Esophagus muscularis mucosa (tissue), 4 donors: ENCODE results near the gene ALDH3A2. TPM values are rescaled to one million over a fixed set of nuclear protein-coding genes. Genes with fewer than 3 reads are reported as not detected.

Experiments used
- DNase-seq: peaks from one replicate; pipeline ENCODE4 v3.0.0-alpha.2; 2017; ENCODE audit errors: extremely low spot score
- H3K27ac ChIP-seq, 4 donors: fragments of 200-600 bp; sonication (generic); replicated peaks in 1 of 4; 1 replicate in 3 of 4; 2 replicates in 1 of 4; pipeline ENCODE4 v1.5.1; 2016 to 2019; ENCODE audit warnings: mild to moderate bottlenecking in 1 of 4
- H3K27me3 ChIP-seq, 4 donors: fragments of 200-600 bp; sonication (generic); one replicate each; pipeline versions ENCODE4 v1.5.1 to v1.6.0; 2016 to 2019
- H3K36me3 ChIP-seq, 4 donors: fragments of 200-600 bp; sonication (generic); one replicate each; pipeline ENCODE4 v1.5.1; 2016 to 2019
- H3K4me1 ChIP-seq, 4 donors: fragments of 200-600 bp; sonication (generic); one replicate each; pipeline ENCODE4 v1.5.1; 2016 to 2019
- H3K4me3 ChIP-seq, 4 donors: fragments of 200-600 bp; sonication (generic); 1 replicate in 2 of 4; 2 replicates in 2 of 4; pipeline ENCODE4 v1.5.1; 2016 to 2019; ENCODE audit warnings: mild to moderate bottlenecking in 4 of 4, moderate library complexity in 1 of 4
- H3K9me3 ChIP-seq, 4 donors: fragments of 200-600 bp; sonication (generic); 1 replicate in 3 of 4; 2 replicates in 1 of 4; pipeline ENCODE4 v1.5.1; 2016 to 2019
- CTCF ChIP-seq, 3 experiments: fragments of 200-600 bp in 2 of 3; fragments of 450-650 bp in 1 of 3; sonication (generic) in 2 of 3; IDR thresholded peaks; one replicate each; pipeline ENCODE4 v1.5.1; 2017 to 2019; ENCODE audit warnings: antibody characterized with exemption in 3 of 3, mild to moderate bottlenecking in 2 of 3, moderate library complexity in 1 of 3
- EP300 ChIP-seq: sonication (generic); formaldehyde crosslinking; IDR thresholded peaks from one replicate; pipeline ENCODE4 v1.6.1; 2017; ENCODE audit warnings: antibody characterized with exemption
- POLR2A ChIP-seq: fragments of 450-650 bp; IDR thresholded peaks from one replicate; pipeline ENCODE4 v1.6.1; 2017; ENCODE audit warnings: antibody characterized with exemption, moderate library complexity, mild to moderate bottlenecking, low read depth
- POLR2AphosphoS5 ChIP-seq, 2 donors: sonication (generic); formaldehyde crosslinking; IDR thresholded peaks; one replicate each; pipeline ENCODE4 v1.6.1; 2017; ENCODE audit warnings: antibody characterized with exemption in 2 of 2
- WGBS: methylation state at CpG from one replicate; pipeline ENCODE4 v1.1.5; 2018; 5-methylcytosine and 5-hydroxymethylcytosine counted together
- intact Hi-C: fragments of 100-400 bp; cut with DNase I; formaldehyde crosslinking; loops from one replicate; pipeline ENCODE4 v1.15.1; 2023
- total RNA-seq, 4 donors: library from RNA; depleted of rRNA; stranded (reverse); fragments of >200 nt; gene quantifications; one replicate each; pipeline versions ENCODE4 v1.1.0 to v1.2.1, GENCODE V29; 2016

Gene ALDH3A2
- total RNA-seq, 4 donors from 2014 or later: 104 to 182 (median 115) TPM

- no peak for TF ChIP-seq POLR2A
- TF ChIP-seq POLR2AphosphoS5 (IDR thresholded peaks at IDR 0.05): no peak
- WGBS: 100% methylated on average over 11 of the region's 30 CpGs
- DNase-seq: no peak
- H3K9me3 ChIP-seq: no peaks in the 10 kb centered on the region
- H3K4me3 ChIP-seq: no peak overlapping the region
- H3K4me1 ChIP-seq: peaks cover 22 to 69% (median 59%) of the 10 kb centered on the region in 4 donors
- peaks cover 21 to 65% (median 50%) of the 10 kb centered on the region in 4 donors for H3K36me3 ChIP-seq
- intact Hi-C loops: loop anchor here (5.0 kb wide), 1 partner anchor 98 kb away; no protein-coding TSS in a partner anchor
- no peak overlapping the region for H3K27ac ChIP-seq
- H3K27me3 ChIP-seq: no peaks in the 10 kb centered on the region
Measured at GRCh38 chr17:19654342-19654886, 5.9 kb downstream of the ALDH3A2 start.

DNA sequence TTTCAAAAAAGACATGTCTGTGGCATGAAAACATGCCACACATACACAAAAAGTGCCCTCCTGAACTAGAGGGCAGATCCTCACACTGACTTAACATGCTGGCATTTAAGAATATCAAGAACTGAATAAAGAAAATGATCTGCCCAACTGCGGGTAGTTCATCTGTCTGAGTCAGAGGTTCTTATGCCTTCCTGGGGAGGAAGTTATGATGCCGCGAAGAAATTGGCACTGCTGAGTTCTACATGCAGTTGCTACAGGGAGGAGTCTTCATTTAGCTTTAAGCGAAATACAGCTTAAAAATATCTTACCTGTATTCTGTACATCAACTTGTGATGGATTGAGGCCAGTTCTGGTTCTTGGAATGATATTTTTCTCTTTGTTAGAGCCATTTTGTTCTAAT is 6.3 kb downstream of the ALDH3A2 start:
- peak; percentile 29 for DNase-seq

DNA sequence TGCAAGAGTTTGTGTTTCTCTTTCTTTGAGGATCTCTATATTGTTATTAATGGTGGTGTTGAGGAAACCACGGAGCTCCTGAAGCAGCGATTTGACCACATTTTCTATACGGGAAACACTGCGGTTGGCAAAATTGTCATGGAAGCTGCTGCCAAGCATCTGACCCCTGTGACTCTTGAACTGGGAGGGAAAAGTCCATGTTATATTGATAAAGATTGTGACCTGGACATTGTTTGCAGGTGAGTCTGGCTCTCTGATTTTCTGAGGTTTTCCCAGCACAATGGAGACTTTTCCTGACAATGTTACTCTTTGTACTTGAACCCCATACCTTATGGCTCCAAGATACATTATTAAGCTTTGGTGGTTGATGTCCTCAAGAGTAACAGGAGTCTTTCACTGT is 7.8 kb downstream of the ALDH3A2 start:
- intact Hi-C loops: no loop called here
- H3K9me3 ChIP-seq: no peaks in the 10 kb centered on the region
- no peak overlapping the region for H3K27ac ChIP-seq
- no peaks in the 10 kb centered on the region for H3K27me3 ChIP-seq
- DNase-seq: no peak
- H3K4me1 ChIP-seq: peaks cover 8 to 51% (median 45%) of the 10 kb centered on the region in 4 donors
- H3K36me3 ChIP-seq: peaks cover 21 to 80% (median 55%) of the 10 kb centered on the region in 4 donors
- 98% methylated on average over 4 of the region's 4 CpGs for WGBS
- TF ChIP-seq EP300: no peak
- TF ChIP-seq CTCF (IDR thresholded peaks at IDR 0.05): no peak
- no peak for TF ChIP-seq POLR2A
- no peak for TF ChIP-seq POLR2AphosphoS5 (IDR thresholded peaks at IDR 0.05)
- no peak overlapping the region for H3K4me3 ChIP-seq

More for the DNA sequence above, 6.3 kb downstream of the ALDH3A2 start:
- 94% methylated on average over 4 of the region's 4 CpGs for WGBS
- no peaks in the 10 kb centered on the region for H3K27me3 ChIP-seq
- intact Hi-C loops: loop anchor here (5.0 kb wide), 1 partner anchor 97 kb away; no protein-coding TSS in a partner anchor
- peaks cover 19 to 64% (median 59%) of the 10 kb centered on the region in 4 donors for H3K4me1 ChIP-seq
- H3K27ac ChIP-seq: no peak overlapping the region
- TF ChIP-seq POLR2A (no peak), POLR2AphosphoS5 (IDR thresholded peaks at IDR 0.05) (no peak), EP300 (no peak), CTCF (IDR thresholded peaks at IDR 0.05) (no peak)
- no peaks in the 10 kb centered on the region for H3K9me3 ChIP-seq
- no peak overlapping the region for H3K4me3 ChIP-seq
- peaks cover 21 to 66% (median 50%) of the 10 kb centered on the region in 4 donors for H3K36me3 ChIP-seq

DNA sequence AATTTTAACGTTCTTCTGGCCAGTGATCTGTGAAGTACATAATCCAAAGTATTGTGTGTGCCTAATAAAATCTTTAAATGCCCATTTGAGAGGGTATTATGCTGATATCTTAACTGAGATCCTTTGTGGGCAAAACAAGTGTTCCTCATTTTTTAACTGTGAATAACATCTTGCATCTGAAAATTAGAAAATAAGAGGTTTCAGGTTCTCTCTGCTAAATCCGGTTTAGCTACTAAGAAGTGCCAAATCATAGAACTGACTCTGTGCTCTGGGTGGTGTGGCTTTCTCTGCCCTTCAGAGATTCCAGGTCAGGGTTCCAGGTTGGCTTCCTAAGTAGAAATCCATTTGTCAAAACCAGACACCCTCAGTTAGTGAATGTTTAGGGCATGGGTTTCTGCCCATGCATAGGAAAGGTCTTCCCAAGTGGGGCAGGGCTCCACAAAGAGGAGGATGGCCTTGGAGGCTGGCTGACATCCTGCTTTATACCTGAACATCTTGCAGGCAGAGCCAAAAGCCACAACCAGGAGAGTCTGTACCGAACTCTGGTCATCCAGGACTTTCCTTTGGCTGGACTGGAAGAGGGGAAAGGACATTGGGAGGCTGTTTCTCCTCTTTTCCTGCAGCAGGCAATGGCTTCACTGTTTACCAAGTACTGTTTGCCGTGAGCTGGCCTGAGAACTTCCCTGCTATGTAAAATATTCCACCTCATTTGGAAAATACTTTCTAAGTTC is 8.5 kb downstream of the ALDH3A2 start:
- intact Hi-C loops: no loop called here
- H3K36me3 ChIP-seq: peaks cover 21 to 86% (median 61%) of the 10 kb centered on the region in 4 donors

More for the DNA sequence above, 8.5 kb downstream of the ALDH3A2 start:
- 65% methylated on average over 4 of the region's 4 CpGs for WGBS
- Histone ChIP-seq H3K27ac (no peak overlapping the region), H3K4me1 (peaks cover 3 to 44% (median 38%) of the 10 kb centered on the region in 4 donors), H3K4me3 (no peak overlapping the region), H3K27me3 (no peaks in the 10 kb centered on the region), H3K9me3 (no peaks in the 10 kb centered on the region)
- no peak for DNase-seq
- TF ChIP-seq POLR2AphosphoS5 (IDR thresholded peaks at IDR 0.05) (no peak), POLR2A (no peak), CTCF (IDR thresholded peaks at IDR 0.05) (no peak), EP300 (no peak)
